Erythroblast (primary cell): ENCODE measurements around the gene COL2A1.

Source experiments
- GATA1 ChIP-seq: IDR thresholded peaks from 2 replicates; pipeline ENCODE4 v1.6.1; 2011; ENCODE audit warnings: low read depth, mild to moderate bottlenecking, control low read depth, low read length, moderate library complexity
- POLR2A ChIP-seq: IDR thresholded peaks from 2 replicates; pipeline ENCODE4 v1.6.1; 2011; ENCODE audit warnings: mild to moderate bottlenecking, low read length

- TF ChIP-seq POLR2A (no peak), GATA1 (no peak)
These were observed 65.2 kb downstream of the COL2A1 start for GRCh38 chr12:47939009-47939601.
